ENCODE data around the gene CENPW.
A peak's percentile ranks its signal among the peaks of the same experiment; 100 is the strongest.

CENPW gene

DNA sequence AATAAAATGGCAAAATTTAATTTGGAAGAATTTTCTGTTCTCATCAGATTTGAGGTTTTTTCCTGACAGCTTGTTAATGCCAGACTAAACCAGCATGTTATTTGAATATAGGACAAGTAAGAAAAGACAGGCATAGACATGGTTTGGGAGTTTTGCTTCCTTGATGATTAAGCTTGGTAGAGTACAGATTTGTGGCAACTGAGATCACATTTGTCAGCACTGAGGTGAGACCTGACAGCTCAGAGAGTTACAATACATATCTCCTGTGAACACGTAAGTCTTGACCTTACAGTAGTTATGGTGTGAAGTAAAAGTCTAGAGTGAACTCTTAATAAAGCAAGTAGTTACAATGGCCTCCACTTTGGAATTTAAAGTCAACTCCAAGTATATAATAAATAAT, 34.5 kb downstream of the CENPW start:
- H3K27me3 ChIP-seq (replicated peaks; ENCODE audit: control insufficient read depth, insufficient read depth, low read length): no peaks in the 10 kb centered on the region
- H3K9ac ChIP-seq (ENCODE audit: low read length): no peak overlapping the region
- peaks cover 6% of the 10 kb centered on the region for H3K9me3 ChIP-seq (ENCODE audit: control insufficient read depth, low read length)
- H3K4me1 ChIP-seq (ENCODE audit: control insufficient read depth, insufficient read depth, low read length): peaks cover 6% of the 10 kb centered on the region
- H3K4me3 ChIP-seq (ENCODE audit: low read length): no peak overlapping the region
- DNase-seq (ENCODE audit: low read depth): no peak
- H3K36me3 ChIP-seq (ENCODE audit: control insufficient read depth, insufficient read depth, low read length, severe bottlenecking): no peaks in the 10 kb centered on the region

DNA sequence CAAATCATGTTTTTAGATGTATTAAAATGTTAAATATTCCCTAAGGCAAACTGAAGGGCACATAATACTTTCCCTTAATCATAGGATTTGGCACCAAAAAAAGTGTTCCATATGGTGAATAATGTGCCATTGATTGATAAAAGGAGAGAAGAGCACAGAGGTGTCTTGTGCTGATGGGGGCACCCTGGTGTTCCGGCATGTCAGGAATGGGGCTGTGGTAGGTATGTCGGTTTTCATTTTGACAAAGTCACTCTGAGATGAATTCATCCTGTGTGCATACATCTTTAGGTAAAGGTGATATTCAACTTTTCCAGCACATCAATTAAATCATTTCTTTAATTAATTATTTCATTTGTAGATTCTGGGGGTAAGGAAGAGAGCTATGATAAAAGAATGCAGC, 36.8 kb downstream of the CENPW start:
- no peak for DNase-seq (ENCODE audit: low read depth)

DNA sequence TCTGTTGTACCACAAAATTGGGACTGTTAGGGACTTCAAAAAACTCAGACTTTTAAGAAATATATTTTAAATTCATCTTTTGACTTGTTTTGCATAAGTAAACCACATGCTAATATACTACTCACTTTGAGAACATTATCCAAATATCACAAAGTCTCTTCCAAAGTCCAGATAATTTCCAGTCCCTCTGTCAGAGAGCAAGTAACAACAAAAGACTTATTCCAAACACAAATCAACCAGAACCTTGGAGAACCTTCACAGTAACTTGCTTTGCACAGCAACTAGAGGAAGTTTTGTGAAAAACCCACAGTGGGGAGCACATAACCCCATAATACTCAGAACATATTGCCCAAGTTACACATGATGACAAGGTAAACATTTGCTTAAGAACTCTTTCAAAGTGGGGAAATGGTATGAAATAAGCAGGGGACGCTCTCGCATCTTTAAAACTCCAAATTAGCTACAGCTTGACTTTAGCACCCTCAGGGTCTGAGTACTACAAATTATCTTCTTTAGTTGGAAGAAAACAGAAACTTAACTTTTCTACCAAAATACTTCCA, 37.8 kb downstream of the CENPW start:
- no peak overlapping the region for H3K4me3 ChIP-seq (ENCODE audit: low read length)
- H3K27me3 ChIP-seq (replicated peaks; ENCODE audit: control insufficient read depth, insufficient read depth, low read length): no peaks in the 10 kb centered on the region
- DNase-seq (ENCODE audit: low read depth): no peak
- peaks cover 7% of the 10 kb centered on the region for H3K9me3 ChIP-seq (ENCODE audit: control insufficient read depth, low read length)
- no peak overlapping the region for H3K9ac ChIP-seq (ENCODE audit: low read length)
- no peaks in the 10 kb centered on the region for H3K36me3 ChIP-seq (ENCODE audit: control insufficient read depth, insufficient read depth, low read length, severe bottlenecking)
- H3K4me1 ChIP-seq (ENCODE audit: control insufficient read depth, insufficient read depth, low read length): peaks cover 1% of the 10 kb centered on the region

More for the DNA sequence above, 36.8 kb downstream of the CENPW start:
- peaks cover 6% of the 10 kb centered on the region for H3K4me1 ChIP-seq (ENCODE audit: control insufficient read depth, insufficient read depth, low read length)
- no peaks in the 10 kb centered on the region for H3K27me3 ChIP-seq (replicated peaks; ENCODE audit: control insufficient read depth, insufficient read depth, low read length)
- peaks cover 6% of the 10 kb centered on the region for H3K9me3 ChIP-seq (ENCODE audit: control insufficient read depth, low read length)
- H3K36me3 ChIP-seq (ENCODE audit: control insufficient read depth, insufficient read depth, low read length, severe bottlenecking): no peaks in the 10 kb centered on the region
- no peak overlapping the region for H3K9ac ChIP-seq (ENCODE audit: low read length)
- no peak overlapping the region for H3K4me3 ChIP-seq (ENCODE audit: low read length)

DNA sequence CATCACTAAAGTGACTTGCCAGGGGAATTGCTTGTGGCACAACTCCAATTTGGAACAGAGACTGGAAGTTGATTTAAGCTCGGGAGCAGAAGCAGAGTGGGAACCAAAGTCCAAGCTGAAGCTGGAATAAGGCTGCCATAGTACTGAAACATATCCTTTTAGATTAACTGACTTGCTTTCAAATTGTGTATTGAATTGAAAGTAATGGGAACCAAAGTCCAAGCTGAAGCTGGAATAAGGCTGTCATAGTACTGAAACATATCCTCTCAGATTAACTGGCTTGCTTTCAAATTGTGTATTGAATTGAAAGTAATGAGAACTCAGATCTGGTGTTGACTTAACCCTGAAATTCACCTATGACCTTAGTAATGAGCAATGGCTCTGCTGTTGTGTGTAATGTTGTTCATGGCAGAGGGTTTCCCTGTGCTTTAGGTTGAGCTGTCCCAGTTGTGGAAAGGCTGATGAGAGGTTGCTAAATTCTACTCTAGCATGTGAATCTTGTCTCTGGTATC, 40.2 kb downstream of the CENPW start:
- Histone ChIP-seq H3K9ac (ENCODE audit: low read length) (no peak overlapping the region), H3K27me3 (replicated peaks; ENCODE audit: control insufficient read depth, insufficient read depth, low read length) (no peaks in the 10 kb centered on the region), H3K36me3 (ENCODE audit: control insufficient read depth, insufficient read depth, low read length, severe bottlenecking) (no peaks in the 10 kb centered on the region), H3K9me3 (ENCODE audit: control insufficient read depth, low read length) (peaks cover 22% of the 10 kb centered on the region), H3K4me1 (ENCODE audit: control insufficient read depth, insufficient read depth, low read length) (no peaks in the 10 kb centered on the region), H3K4me3 (ENCODE audit: low read length) (no peak overlapping the region)
- no peak for DNase-seq (ENCODE audit: low read depth)

DNA sequence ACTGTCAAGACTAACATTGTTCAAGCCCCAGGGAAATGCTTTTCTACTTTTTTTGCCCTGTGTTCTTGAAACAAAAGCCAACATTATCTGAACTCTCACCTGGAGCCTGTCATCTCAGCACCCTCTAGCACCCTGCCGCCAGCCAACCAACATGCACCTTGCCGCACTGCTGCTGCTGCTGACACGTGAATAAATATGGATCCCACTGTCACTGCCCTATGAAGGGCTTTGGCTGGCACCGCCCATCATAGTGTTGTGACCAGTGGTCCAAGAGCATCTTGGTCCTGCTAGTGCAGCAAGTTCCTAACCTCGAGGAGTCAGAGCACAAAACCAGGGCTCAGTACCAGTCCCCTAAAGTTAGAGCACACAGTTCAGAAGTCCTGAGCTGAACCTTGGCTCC, 41.6 kb downstream of the CENPW start:
- Histone ChIP-seq H3K9me3 (ENCODE audit: control insufficient read depth, low read length) (peaks cover 27% of the 10 kb centered on the region), H3K27me3 (replicated peaks; ENCODE audit: control insufficient read depth, insufficient read depth, low read length) (no peaks in the 10 kb centered on the region), H3K4me1 (ENCODE audit: control insufficient read depth, insufficient read depth, low read length) (no peaks in the 10 kb centered on the region), H3K9ac (ENCODE audit: low read length) (no peak overlapping the region), H3K36me3 (ENCODE audit: control insufficient read depth, insufficient read depth, low read length, severe bottlenecking) (no peaks in the 10 kb centered on the region), H3K4me3 (ENCODE audit: low read length) (no peak overlapping the region)
- no peak for DNase-seq (ENCODE audit: low read depth)

DNA sequence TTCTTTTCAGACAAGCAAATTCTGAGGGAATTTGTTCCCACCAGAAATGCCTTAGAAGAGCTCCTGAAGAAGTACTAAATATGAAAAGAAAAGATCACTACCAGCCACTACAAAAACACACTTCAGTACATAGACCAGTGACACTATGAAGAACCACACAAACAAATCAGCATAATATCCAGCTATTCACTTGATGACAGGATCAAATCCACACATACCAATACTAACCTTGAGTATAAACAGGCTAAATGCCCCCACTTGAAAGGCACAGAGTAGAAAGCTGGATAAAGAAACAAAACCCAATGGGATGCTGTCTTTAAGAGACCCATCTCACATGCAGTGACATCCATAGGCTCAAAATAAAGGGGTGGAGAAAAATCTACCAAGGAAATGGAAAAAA, 43.3 kb downstream of the CENPW start:
- H3K9me3 ChIP-seq (ENCODE audit: control insufficient read depth, low read length): peaks cover 27% of the 10 kb centered on the region
- DNase-seq (ENCODE audit: low read depth): no peak
- H3K4me1 ChIP-seq (ENCODE audit: control insufficient read depth, insufficient read depth, low read length): no peaks in the 10 kb centered on the region
- no peaks in the 10 kb centered on the region for H3K36me3 ChIP-seq (ENCODE audit: control insufficient read depth, insufficient read depth, low read length, severe bottlenecking)
- no peak overlapping the region for H3K9ac ChIP-seq (ENCODE audit: low read length)
- no peak overlapping the region for H3K4me3 ChIP-seq (ENCODE audit: low read length)
- no peaks in the 10 kb centered on the region for H3K27me3 ChIP-seq (replicated peaks; ENCODE audit: control insufficient read depth, insufficient read depth, low read length)

DNA sequence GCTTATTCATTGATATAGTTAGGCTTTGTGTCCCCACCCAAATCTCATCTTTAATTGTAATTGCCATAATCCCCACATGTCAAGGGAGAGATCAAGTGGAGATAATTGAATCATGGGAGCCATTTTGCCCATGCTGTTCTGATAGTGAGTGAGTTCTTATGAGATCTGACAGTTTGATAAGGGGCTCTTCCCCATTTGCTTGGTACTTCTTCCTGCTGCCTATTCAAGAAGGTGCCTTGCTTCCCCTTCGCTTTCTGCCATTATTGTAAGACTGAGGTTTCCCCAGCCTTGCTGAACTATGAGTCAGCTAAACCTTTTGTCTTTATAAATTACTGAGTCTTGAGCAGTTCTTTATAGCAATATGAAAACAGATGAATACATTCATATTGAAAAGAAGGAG, 45.6 kb downstream of the CENPW start:
- Histone ChIP-seq H3K4me1 (ENCODE audit: control insufficient read depth, insufficient read depth, low read length) (no peaks in the 10 kb centered on the region), H3K27me3 (replicated peaks; ENCODE audit: control insufficient read depth, insufficient read depth, low read length) (no peaks in the 10 kb centered on the region), H3K9ac (ENCODE audit: low read length) (no peak overlapping the region), H3K36me3 (ENCODE audit: control insufficient read depth, insufficient read depth, low read length, severe bottlenecking) (no peaks in the 10 kb centered on the region), H3K4me3 (ENCODE audit: low read length) (no peak overlapping the region), H3K9me3 (ENCODE audit: control insufficient read depth, low read length) (peaks cover 27% of the 10 kb centered on the region)
- no peak for DNase-seq (ENCODE audit: low read depth)

DNA sequence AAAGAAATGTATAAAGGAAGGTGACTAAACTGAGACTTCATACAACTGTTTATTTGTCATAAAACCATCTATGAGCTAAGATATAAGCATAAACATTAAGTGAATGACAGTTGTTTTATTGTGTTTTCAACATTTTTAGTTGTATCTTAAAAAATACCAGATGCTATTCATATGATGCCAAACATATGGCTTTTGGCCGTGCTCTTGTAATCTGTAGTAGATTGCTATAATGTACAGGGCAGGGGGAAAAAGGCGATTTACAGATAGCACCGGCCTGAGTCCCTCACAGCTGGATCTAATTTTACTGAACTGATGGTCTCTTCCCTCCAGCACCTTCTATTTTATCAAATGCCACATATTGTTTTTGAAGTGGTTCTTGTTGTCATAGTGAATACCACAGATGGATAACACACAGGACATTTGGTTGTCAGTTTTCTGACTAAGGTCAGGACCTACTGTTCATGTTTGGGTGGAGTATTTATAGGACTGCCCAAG, 48.2 kb downstream of the CENPW start:
- no peak overlapping the region for H3K4me3 ChIP-seq (ENCODE audit: low read length)
- no peaks in the 10 kb centered on the region for H3K36me3 ChIP-seq (ENCODE audit: control insufficient read depth, insufficient read depth, low read length, severe bottlenecking)
- no peak overlapping the region for H3K9ac ChIP-seq (ENCODE audit: low read length)
- H3K9me3 ChIP-seq (ENCODE audit: control insufficient read depth, low read length): peaks cover 28% of the 10 kb centered on the region
- H3K27me3 ChIP-seq (replicated peaks; ENCODE audit: control insufficient read depth, insufficient read depth, low read length): no peaks in the 10 kb centered on the region
- DNase-seq (ENCODE audit: low read depth): peak; percentile 22
- H3K4me1 ChIP-seq (ENCODE audit: control insufficient read depth, insufficient read depth, low read length): no peaks in the 10 kb centered on the region

DNA sequence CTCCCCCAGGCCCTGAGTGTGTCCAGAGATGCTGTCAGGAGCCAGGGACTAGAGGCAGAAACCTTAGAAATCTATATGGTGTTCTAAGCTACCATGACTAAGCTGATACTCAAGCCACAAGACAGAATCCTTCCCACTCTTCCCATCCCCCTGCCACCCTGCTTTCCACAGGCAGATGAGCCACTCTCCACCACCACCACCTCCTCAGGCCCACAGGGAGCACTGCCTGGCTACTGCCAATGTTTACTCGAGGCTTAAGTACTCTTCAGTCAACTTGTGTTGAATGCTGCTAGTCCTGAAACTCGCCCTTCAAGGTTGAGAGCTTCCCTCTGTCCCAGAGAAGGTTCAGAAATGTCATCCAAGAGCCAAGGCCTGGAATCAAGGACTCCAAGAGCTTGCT, 56.2 kb downstream of the CENPW start:
- no peak overlapping the region for H3K9ac ChIP-seq (ENCODE audit: low read length)
- DNase-seq (ENCODE audit: low read depth): no peak

More for the DNA sequence above, 56.2 kb downstream of the CENPW start:
- H3K4me1 ChIP-seq (ENCODE audit: control insufficient read depth, insufficient read depth, low read length): peaks cover 2% of the 10 kb centered on the region
- no peaks in the 10 kb centered on the region for H3K27me3 ChIP-seq (replicated peaks; ENCODE audit: control insufficient read depth, insufficient read depth, low read length)
- no peaks in the 10 kb centered on the region for H3K36me3 ChIP-seq (ENCODE audit: control insufficient read depth, insufficient read depth, low read length, severe bottlenecking)
- H3K9me3 ChIP-seq (ENCODE audit: control insufficient read depth, low read length): peaks cover 6% of the 10 kb centered on the region
- no peak overlapping the region for H3K4me3 ChIP-seq (ENCODE audit: low read length)

All from adipocyte (in vitro differentiated cells).